Kasumi-1 (cell line): ENCODE results near the gene EVA1A.

Experiments used
- DNase-seq, 2 experiments: peaks; one replicate each; lab custom pipeline; 2025; lab: John Stamatoyannopoulos, UW

The EVA1A gene

DNA sequence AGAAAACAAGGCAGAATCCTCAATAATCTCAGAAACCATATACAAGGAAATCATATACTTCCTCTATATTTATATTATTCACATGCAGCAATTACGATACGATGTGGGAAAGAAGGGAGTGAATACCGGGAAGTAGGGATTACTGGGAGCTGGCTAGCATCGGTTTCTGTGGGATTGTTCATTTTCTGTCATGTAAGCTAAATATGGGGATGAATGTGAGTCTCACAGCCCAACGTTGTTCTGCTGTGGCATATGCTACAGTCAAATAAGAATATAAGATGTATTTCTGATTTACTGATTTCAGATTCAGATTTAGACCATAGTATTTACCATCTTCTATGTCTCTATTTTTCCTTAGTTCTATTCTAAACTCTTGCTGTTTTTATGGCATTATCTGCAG is 113.6 kb downstream of the EVA1A start:
- DNase-seq = no peak
